ENCODE results near the gene PLCXD3.

- TF ChIP-seq SMAD3 (CRISPR knock-in tag; IDR thresholded peaks at IDR 0.05; ENCODE audit: borderline replicate concordance) (no peak), SP1 (CRISPR knock-in tag; conservative IDR thresholded peaks at IDR 0.05) (no peak), NR3C1 (CRISPR knock-in tag; conservative IDR thresholded peaks at IDR 0.05; ENCODE audit: low read depth) (no peak), JUN (CRISPR knock-in tag; IDR thresholded peaks at IDR 0.05) (no peak), HMGXB4 (CRISPR knock-in tag; IDR thresholded peaks at IDR 0.05) (no peak), FOXP4 (CRISPR knock-in tag; IDR thresholded peaks at IDR 0.05) (no peak), ZNF219 (CRISPR knock-in tag; IDR thresholded peaks at IDR 0.05; ENCODE audit: borderline replicate concordance) (no peak), ZNF671 (CRISPR knock-in tag; IDR thresholded peaks at IDR 0.05) (no peak), CREM (CRISPR knock-in tag; IDR thresholded peaks at IDR 0.05) (no peak), RELA (CRISPR knock-in tag; IDR thresholded peaks at IDR 0.05; ENCODE audit: borderline replicate concordance) (no peak)
- TF ChIP-seq, protein P1, sequence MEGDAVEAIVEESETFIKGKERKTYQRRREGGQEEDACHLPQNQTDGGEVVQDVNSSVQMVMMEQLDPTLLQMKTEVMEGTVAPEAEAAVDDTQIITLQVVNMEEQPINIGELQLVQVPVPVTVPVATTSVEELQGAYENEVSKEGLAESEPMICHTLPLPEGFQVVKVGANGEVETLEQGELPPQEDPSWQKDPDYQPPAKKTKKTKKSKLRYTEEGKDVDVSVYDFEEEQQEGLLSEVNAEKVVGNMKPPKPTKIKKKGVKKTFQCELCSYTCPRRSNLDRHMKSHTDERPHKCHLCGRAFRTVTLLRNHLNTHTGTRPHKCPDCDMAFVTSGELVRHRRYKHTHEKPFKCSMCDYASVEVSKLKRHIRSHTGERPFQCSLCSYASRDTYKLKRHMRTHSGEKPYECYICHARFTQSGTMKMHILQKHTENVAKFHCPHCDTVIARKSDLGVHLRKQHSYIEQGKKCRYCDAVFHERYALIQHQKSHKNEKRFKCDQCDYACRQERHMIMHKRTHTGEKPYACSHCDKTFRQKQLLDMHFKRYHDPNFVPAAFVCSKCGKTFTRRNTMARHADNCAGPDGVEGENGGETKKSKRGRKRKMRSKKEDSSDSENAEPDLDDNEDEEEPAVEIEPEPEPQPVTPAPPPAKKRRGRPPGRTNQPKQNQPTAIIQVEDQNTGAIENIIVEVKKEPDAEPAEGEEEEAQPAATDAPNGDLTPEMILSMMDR (IDR thresholded peaks at IDR 0.05), result no peak
- TF ChIP-seq, protein P2, sequence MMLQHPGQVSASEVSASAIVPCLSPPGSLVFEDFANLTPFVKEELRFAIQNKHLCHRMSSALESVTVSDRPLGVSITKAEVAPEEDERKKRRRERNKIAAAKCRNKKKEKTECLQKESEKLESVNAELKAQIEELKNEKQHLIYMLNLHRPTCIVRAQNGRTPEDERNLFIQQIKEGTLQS (CRISPR knock-in tag; conservative IDR thresholded peaks at IDR 0.05), result no peak
- TF ChIP-seq, protein P3, sequence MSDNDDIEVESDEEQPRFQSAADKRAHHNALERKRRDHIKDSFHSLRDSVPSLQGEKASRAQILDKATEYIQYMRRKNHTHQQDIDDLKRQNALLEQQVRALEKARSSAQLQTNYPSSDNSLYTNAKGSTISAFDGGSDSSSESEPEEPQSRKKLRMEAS (CRISPR knock-in tag; IDR thresholded peaks at IDR 0.05), result no peak
These were observed 37.6 kb upstream of the PLCXD3 start for GRCh38 chr5:41547991-41548390.

All from WTC11 (cell line).